ENCODE results near the gene MYO1H.
A peak's percentile ranks its signal among the peaks of the same experiment; 100 is the strongest.
"Not testable (repeated sequence)": the region's sequence is repeated elsewhere in the genome, so short reads cannot be mapped to it uniquely, and the experiment has no call there.

Gene MYO1H

GRCh38 chr12:109343677-109344076 lies 4.0 kb upstream of the MYO1H start:
- DNase-seq (ENCODE audit: low spot score): no peak

- DNase-seq (ENCODE audit: low spot score): no peak
Measured at GRCh38 chr12:109345428-109345827, 2.3 kb upstream of the MYO1H start.

GRCh38 chr12:109346920-109347319 lies 780 bp upstream of the MYO1H start:
- no peak for DNase-seq (ENCODE audit: low spot score)

GRCh38 chr12:109352184-109352583 lies 4.5 kb downstream of the MYO1H start:
- no peak for DNase-seq (ENCODE audit: low spot score)

- DNase-seq (ENCODE audit: low spot score): no peak
Measured at GRCh38 chr12:109356577-109356976, 8.9 kb downstream of the MYO1H start.

- DNase-seq (ENCODE audit: low spot score): no peak
Measured at GRCh38 chr12:109357032-109357431, 9.3 kb downstream of the MYO1H start.

GRCh38 chr12:109358154-109358869 lies 10.6 kb downstream of the MYO1H start:
- DNase-seq (ENCODE audit: low spot score): no peak

- no peak for DNase-seq (ENCODE audit: low spot score)
Measured at GRCh38 chr12:109359131-109359690, 11.5 kb downstream of the MYO1H start.

GRCh38 chr12:109369831-109370230 lies 22.1 kb downstream of the MYO1H start:
- DNase-seq (ENCODE audit: low spot score): no peak

- no peak for DNase-seq (ENCODE audit: low spot score)
Measured at GRCh38 chr12:109377139-109377685, 29.5 kb downstream of the MYO1H start.

- DNase-seq (ENCODE audit: low spot score): no peak
Measured at GRCh38 chr12:109378569-109378968, 30.9 kb downstream of the MYO1H start.

- DNase-seq (ENCODE audit: low spot score): no peak
Measured at GRCh38 chr12:109382031-109382430, 34.3 kb downstream of the MYO1H start.

- no peak for DNase-seq (ENCODE audit: low spot score)
Measured at GRCh38 chr12:109383240-109383639, 35.5 kb downstream of the MYO1H start.

- DNase-seq (ENCODE audit: low spot score): peak; percentile 62
Measured at GRCh38 chr12:109385339-109386058, 37.8 kb downstream of the MYO1H start.

- no peak for DNase-seq (ENCODE audit: low spot score)
Measured at GRCh38 chr12:109386059-109386433, 38.3 kb downstream of the MYO1H start.

- DNase-seq (ENCODE audit: low spot score): peak; percentile 43
Measured at GRCh38 chr12:109387425-109388166, 39.9 kb downstream of the MYO1H start.

GRCh38 chr12:109388167-109388563 lies 40.5 kb downstream of the MYO1H start:
- no peak for DNase-seq (ENCODE audit: low spot score)

GRCh38 chr12:109389146-109389545 lies 41.4 kb downstream of the MYO1H start:
- peak; percentile 30 for DNase-seq (ENCODE audit: low spot score)

GRCh38 chr12:109393437-109394345 lies 46.0 kb downstream of the MYO1H start:
- peak; percentile 51 for DNase-seq (ENCODE audit: low spot score)

- DNase-seq (ENCODE audit: low spot score): no peak
Measured at GRCh38 chr12:109394891-109395290, 47.2 kb downstream of the MYO1H start.

- DNase-seq (ENCODE audit: low spot score): not testable (repeated sequence)
Measured at GRCh38 chr12:109404841-109405240, 57.1 kb downstream of the MYO1H start.

Measured in SW480 (cell line).